CD14-positive monocyte (primary cell): ENCODE data around the gene MVP. TPM values are rescaled to one million over a fixed set of nuclear protein-coding genes. Genes with fewer than 3 reads are reported as not detected.

Source experiments
- DNase-seq, 3 donors: peaks; one replicate each; pipeline ENCODE4 v3.0.0-alpha.2; 2011 to 2022
- H2AFZ ChIP-seq: 2 replicates; pipeline ENCODE4 v1.6.0; 2012; ENCODE audit warnings: mild to moderate bottlenecking, low read depth, low read length, inconsistent platforms; ENCODE audit not compliant: insufficient read depth, poor library complexity, severe bottlenecking
- H3K27ac ChIP-seq, 2 donors: 1 replicate in 1 of 2; 2 replicates in 1 of 2; pipeline ENCODE4 v1.5.1; 2012 to 2013; ENCODE audit warnings: low read length in 2 of 2, control low read depth in 1 of 2, inconsistent platforms in 1 of 2, low read depth in 1 of 2, mild to moderate bottlenecking in 1 of 2
- H3K27me3 ChIP-seq, 2 donors: one replicate each; pipeline versions ENCODE4 v1.6.0 to v1.6.1; 2011 to 2013; ENCODE audit warnings: low read length in 2 of 2; ENCODE audit not compliant: control insufficient read depth in 2 of 2, insufficient read depth in 2 of 2
- H3K36me3 ChIP-seq, 2 donors: replicated peaks in 1 of 2; 1 replicate in 1 of 2; 2 replicates in 1 of 2; pipeline versions ENCODE4 v1.5.1 to v1.6.1; 2012 to 2013; ENCODE audit warnings: low read length in 2 of 2, control low read depth in 1 of 2, inconsistent platforms in 1 of 2, mild to moderate bottlenecking in 1 of 2; ENCODE audit not compliant: insufficient read depth in 2 of 2, control insufficient read depth in 1 of 2
- H3K4me1 ChIP-seq, 2 donors: 1 replicate in 1 of 2; 2 replicates in 1 of 2; pipeline versions ENCODE4 v1.5.1 to v1.6.1; 2012 to 2013; ENCODE audit warnings: low read length in 2 of 2, control low read depth in 1 of 2, inconsistent platforms in 1 of 2, mild to moderate bottlenecking in 1 of 2, moderate library complexity in 1 of 2; ENCODE audit not compliant: insufficient read depth in 2 of 2, control insufficient read depth in 1 of 2
- H3K4me2 ChIP-seq: replicated peaks from 2 replicates; pipeline ENCODE3; 2012; ENCODE audit warnings: low read length, moderate library complexity, mild to moderate bottlenecking; ENCODE audit not compliant: poor library complexity, severe bottlenecking; ENCODE audit errors: extremely low read depth
- H3K4me3 ChIP-seq, 3 experiments: fragments of 200-600 bp in 1 of 3; sonication (generic) in 1 of 3; replicated peaks in 1 of 3; 1 replicate in 2 of 3; 2 replicates in 1 of 3; pipeline ENCODE4 v1.5.1; 2011 to 2013; ENCODE audit warnings: low read length in 3 of 3, mild to moderate bottlenecking in 3 of 3, control low read depth in 2 of 3, low read depth in 2 of 3, inconsistent platforms in 1 of 3, moderate library complexity in 1 of 3
- H3K79me2 ChIP-seq: 2 replicates; pipeline ENCODE4 v1.6.0; 2012; ENCODE audit warnings: mild to moderate bottlenecking, control low read depth, inconsistent platforms, low read length, moderate library complexity; ENCODE audit not compliant: insufficient read depth
- H3K9ac ChIP-seq: 2 replicates; pipeline ENCODE4 v1.6.0; 2017; ENCODE audit warnings: low read length, mild to moderate bottlenecking; ENCODE audit not compliant: insufficient read depth, poor library complexity, severe bottlenecking
- H3K9me3 ChIP-seq, 2 donors: replicated peaks in 1 of 2; 1 replicate in 1 of 2; 2 replicates in 1 of 2; pipeline versions ENCODE4 v1.5.1 to v1.6.1; 2012 to 2013; ENCODE audit warnings: low read length in 2 of 2, control low read depth in 1 of 2; ENCODE audit not compliant: control insufficient read depth in 1 of 2, insufficient read depth in 1 of 2
- H4K20me1 ChIP-seq: 2 replicates; pipeline ENCODE4 v1.6.0; 2012; ENCODE audit warnings: mild to moderate bottlenecking, low read length, control low read depth, moderate library complexity; ENCODE audit not compliant: insufficient read depth
- H3K27ac Mint-ChIP-seq, 7 donors: one replicate each; pipeline ENCODE4 v1.8.0; 2020; ENCODE audit warnings: mild to moderate bottlenecking in 7 of 7, mixed read lengths in 7 of 7, moderate library complexity in 6 of 7, inconsistent platforms in 2 of 7
- H3K27me3 Mint-ChIP-seq, 3 donors: one replicate each; pipeline ENCODE4 v1.8.0; 2021 to 2022; ENCODE audit warnings: low read depth in 3 of 3, mild to moderate bottlenecking in 3 of 3, mixed read lengths in 3 of 3, moderate library complexity in 3 of 3, inconsistent platforms in 1 of 3
- H3K36me3 Mint-ChIP-seq, 2 donors: one replicate each; pipeline ENCODE4 v1.8.0; 2020; ENCODE audit warnings: mixed read lengths in 2 of 2, inconsistent platforms in 1 of 2, mild to moderate bottlenecking in 1 of 2
- H3K4me1 Mint-ChIP-seq: one replicate; pipeline ENCODE4 v1.8.0; 2020; ENCODE audit warnings: mild to moderate bottlenecking, mixed read lengths
- H3K4me3 Mint-ChIP-seq, 2 donors: one replicate each; pipeline ENCODE4 v1.8.0; 2020; ENCODE audit warnings: mild to moderate bottlenecking in 2 of 2, mixed read lengths in 2 of 2, moderate library complexity in 1 of 2
- H3K9me3 Mint-ChIP-seq, 7 donors: one replicate each; pipeline ENCODE4 v1.8.0; 2020 to 2022; ENCODE audit warnings: mixed read lengths in 7 of 7, mild to moderate bottlenecking in 6 of 7, moderate library complexity in 6 of 7, inconsistent platforms in 2 of 7
- CTCF ChIP-seq: fragments of 200-600 bp; IDR thresholded peaks from one replicate; pipeline ENCODE4 v1.8.0; 2022; ENCODE audit warnings: antibody characterized with exemption, mild to moderate bottlenecking
- WGBS: methylation state at CpG from one replicate; pipeline ENCODE4 v1.1.5; 2013; ENCODE audit warnings: missing lambda C conversion rate; ENCODE audit not compliant: insufficient coverage; 5-methylcytosine and 5-hydroxymethylcytosine counted together
- intact Hi-C, 2 donors: fragments of 100-400 bp; cut with micrococcal nuclease; formaldehyde crosslinking; loops; one replicate each; pipeline versions ENCODE4 v1.15.0 to v1.15.1; 2023
- polyA plus RNA-seq, 3 donors: library from polyadenylated mRNA; depleted of rRNA in 1 of 3; unstranded in 2 of 3; stranded (reverse) in 1 of 3; fragments of 300-500 nt in 2 of 3; fragments of >200 nt in 1 of 3; fragmentation: Illumina TruSeq in 2 of 3; gene quantifications; 1 replicate in 2 of 3; 2 replicates in 1 of 3; pipeline ENCODE4 v1.2.3, GENCODE V29; 2012 to 2021

MVP gene
- polyA plus RNA-seq, 3 donors, result 146 to 274 (median 185) TPM

GRCh38 chr16:29845656-29846055, 25.4 kb downstream of the MVP start:
- no peak overlapping the region for H3K4me3 Mint-ChIP-seq
- no peak overlapping the region for H3K9ac ChIP-seq
- intact Hi-C loops, result loop anchor here in 1 of 2 donors (5.0 kb wide), 2 partner anchors 38 to 153 kb away; partner anchors contain the start of gene MAZ

More at GRCh38 chr16:29845656-29846055, 25.4 kb downstream of the MVP start:
- Histone ChIP-seq H3K4me2 (no peak overlapping the region), H3K36me3 (peaks cover 67 to 81% of the 10 kb centered on the region in 2 donors), H3K9me3 (no peaks in the 10 kb centered on the region), H3K79me2 (no peaks in the 10 kb centered on the region), H3K27me3 (no peaks in the 10 kb centered on the region), H4K20me1 (peaks cover 62% of the 10 kb centered on the region), H3K27ac (no peak overlapping the region), H3K4me1 (no peaks in the 10 kb centered on the region), H2AFZ (no peak overlapping the region), H3K4me3 (no peak overlapping the region)
- TF ChIP-seq CTCF, result no peak
- DNase-seq, result no peak
- Mint-ChIP-seq H3K27me3 (peaks cover 0 to 2% (median 1%) of the 10 kb centered on the region in 3 donors), H3K4me1 (no peaks in the 10 kb centered on the region), H3K27ac (peak overlapping the region in 2 of 7 donors; percentile 4 to 13), H3K9me3 (peaks cover 0 to 2% (median 0%) of the 10 kb centered on the region in 7 donors), H3K36me3 (peaks cover 69 to 92% of the 10 kb centered on the region in 2 donors)
- WGBS, result 99% methylated on average over 15 of the region's 18 CpGs
